Liver (tissue), 3 donors: ENCODE data around the gene RAD51B.

Experiments used
- ATF3 ChIP-seq: IDR thresholded peaks from 2 replicates; pipeline ENCODE4 v1.6.1; 2016; ENCODE audit warnings: antibody characterized with exemption
- CTCF ChIP-seq: fragments of 150-350 bp; IDR thresholded peaks from 2 replicates; pipeline ENCODE4 v1.5.1; 2017; ENCODE audit warnings: improper control_type of control experiment, low read depth, low read length; ENCODE audit not compliant: missing input control
- EGR1 ChIP-seq, 2 donors: IDR thresholded peaks; 2 replicates each; pipeline ENCODE4 v1.6.1; 2016 to 2018; ENCODE audit warnings: antibody characterized with exemption in 2 of 2, low read depth in 2 of 2
- FOXA2 ChIP-seq: IDR thresholded peaks from 2 replicates; pipeline ENCODE4 v1.6.1; 2016; ENCODE audit warnings: antibody characterized with exemption
- GABPA ChIP-seq, 2 donors: IDR thresholded peaks in 1 of 2; conservative IDR thresholded peaks in 1 of 2; 2 replicates each; pipeline ENCODE4 v1.6.1; 2016; ENCODE audit warnings: antibody characterized with exemption in 2 of 2, mild to moderate bottlenecking in 1 of 2, moderate library complexity in 1 of 2
- JUND ChIP-seq, 2 donors: IDR thresholded peaks; 2 replicates each; pipeline ENCODE4 v1.6.1; 2016; ENCODE audit warnings: antibody characterized with exemption in 2 of 2
- RAD21 ChIP-seq, 2 donors: IDR thresholded peaks; 2 replicates each; pipeline ENCODE4 v1.6.1; 2016; ENCODE audit warnings: antibody characterized with exemption in 2 of 2, mild to moderate bottlenecking in 2 of 2
- REST ChIP-seq: IDR thresholded peaks from 2 replicates; pipeline ENCODE4 v1.6.1; 2016; ENCODE audit warnings: antibody characterized with exemption, mild to moderate bottlenecking
- SP1 ChIP-seq: IDR thresholded peaks from 2 replicates; pipeline ENCODE4 v1.6.1; 2018; ENCODE audit warnings: antibody characterized with exemption, mild to moderate bottlenecking
- TAF1 ChIP-seq: conservative IDR thresholded peaks from 2 replicates; pipeline ENCODE4 v1.6.1; 2016; ENCODE audit warnings: antibody characterized with exemption, mild to moderate bottlenecking
- YY1 ChIP-seq: IDR thresholded peaks from 2 replicates; pipeline ENCODE4 v1.6.1; 2016; ENCODE audit warnings: antibody characterized with exemption, mild to moderate bottlenecking
- ZBTB33 ChIP-seq: IDR thresholded peaks from 2 replicates; pipeline ENCODE4 v1.6.1; 2016; ENCODE audit warnings: antibody characterized with exemption
- TF ChIP-seq, protein P1 (sequence below): IDR thresholded peaks from 2 replicates; pipeline ENCODE4 v1.6.1; 2016; ENCODE audit warnings: antibody characterized with exemption
- donor health status: healthy.
- donor health status: healthy.

DNA sequence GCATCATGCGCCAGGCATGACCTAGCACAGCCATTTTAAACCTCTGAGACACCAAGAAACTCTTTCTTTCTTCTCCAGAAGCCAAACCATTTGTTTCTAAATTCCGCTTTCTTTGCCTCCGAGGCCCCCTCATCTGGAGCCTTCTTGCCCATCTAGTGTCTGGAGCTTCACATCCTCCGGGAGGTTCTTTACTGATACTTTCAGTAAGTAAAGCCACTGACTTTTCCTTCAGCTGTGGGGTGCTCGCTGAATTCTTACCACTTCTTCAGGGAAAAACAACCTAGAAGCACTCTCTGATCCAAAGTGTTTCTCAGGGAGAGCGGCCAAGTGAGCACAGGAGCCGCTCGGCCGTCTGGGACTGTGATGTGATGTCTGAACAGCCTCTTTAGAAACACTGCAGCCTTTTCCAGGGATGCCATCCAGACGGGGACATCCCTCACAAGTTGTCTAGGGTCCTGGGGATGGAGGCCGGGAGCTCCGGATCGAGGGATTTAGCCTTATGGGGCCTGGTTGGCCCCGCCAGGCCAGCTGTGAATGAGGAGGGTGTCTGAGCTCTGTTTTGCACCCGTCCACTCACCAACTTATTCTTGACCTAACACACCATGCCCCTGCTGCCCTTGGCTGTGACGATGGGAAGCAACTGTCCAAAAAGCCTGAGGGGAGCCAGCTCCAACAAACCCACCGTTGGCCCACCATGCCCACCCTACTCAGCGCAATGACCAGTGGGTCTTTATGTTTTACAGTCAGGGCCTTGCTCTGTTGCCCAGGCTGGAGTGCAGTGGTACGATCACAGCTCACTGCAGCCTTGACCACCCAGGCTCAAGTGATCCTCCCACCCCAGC lies 812.7 kb downstream of the RAD51B start:
- TF ChIP-seq REST (no peak), CTCF (no peak), YY1 (no peak), GABPA (IDR thresholded peaks at IDR 0.05 in 1 of 2, conservative IDR thresholded peaks at IDR 0.05 in 1 of 2) (no peak), ATF3 (no peak), JUND (IDR thresholded peaks at IDR 0.05) (no peak), RAD21 (IDR thresholded peaks at IDR 0.05) (no peak), SP1 (no peak), FOXA2 (no peak), EGR1 (IDR thresholded peaks at IDR 0.05; ENCODE audit: low read depth in 2 of 2) (no peak), TAF1 (no peak), ZBTB33 (no peak)
- TF ChIP-seq, protein P1, sequence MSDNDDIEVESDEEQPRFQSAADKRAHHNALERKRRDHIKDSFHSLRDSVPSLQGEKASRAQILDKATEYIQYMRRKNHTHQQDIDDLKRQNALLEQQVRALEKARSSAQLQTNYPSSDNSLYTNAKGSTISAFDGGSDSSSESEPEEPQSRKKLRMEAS: no peak
